WTC11 (cell line): ENCODE measurements around the gene TNFRSF6B.

ENCODE experiments used
- ARID4B ChIP-seq: sonication (generic); formaldehyde crosslinking; IDR thresholded peaks from 2 replicates; pipeline ENCODE4 v1.8.0; 2023; ENCODE audit warnings: missing genetic modification reagents, mild to moderate bottlenecking, borderline replicate concordance
- CBFB ChIP-seq: sonication (generic); formaldehyde crosslinking; IDR thresholded peaks from 2 replicates; pipeline ENCODE4 v1.8.1; 2022; ENCODE audit warnings: mild to moderate bottlenecking, low read depth, missing genetic modification reagents
- FOXJ3 ChIP-seq: sonication (generic); formaldehyde crosslinking; IDR thresholded peaks from 2 replicates; pipeline ENCODE4 v1.9.0; 2021; ENCODE audit warnings: missing genetic modification reagents, mild to moderate bottlenecking, borderline replicate concordance
- HMGXB4 ChIP-seq: sonication (generic); formaldehyde crosslinking; IDR thresholded peaks from 2 replicates; pipeline ENCODE4 v1.8.1; 2023; ENCODE audit warnings: mild to moderate bottlenecking, moderate library complexity, missing genetic modification reagents
- MAX ChIP-seq: sonication (generic); formaldehyde crosslinking; IDR thresholded peaks from 2 replicates; pipeline ENCODE4 v1.8.0; 2022; ENCODE audit warnings: mild to moderate bottlenecking, missing genetic modification reagents
- NFE2L1 ChIP-seq: sonication (generic); formaldehyde crosslinking; IDR thresholded peaks from 2 replicates; pipeline ENCODE4 v1.8.1; 2023; ENCODE audit warnings: missing genetic modification reagents
- SMAD4 ChIP-seq: sonication (generic); formaldehyde crosslinking; IDR thresholded peaks from 2 replicates; pipeline ENCODE4 v1.8.0; 2022; ENCODE audit warnings: mild to moderate bottlenecking, missing genetic modification reagents
- ZNF317 ChIP-seq: sonication (generic); formaldehyde crosslinking; IDR thresholded peaks from 2 replicates; pipeline ENCODE4 v1.8.1; 2023; ENCODE audit warnings: low read depth, mild to moderate bottlenecking, moderate library complexity, missing genetic modification reagents, borderline replicate concordance
- ZNF423 ChIP-seq: fragments of 250-450 bp; sonication (Bioruptor Pico); IDR thresholded peaks from 2 replicates; pipeline ENCODE4 v2.1.2; 2022; ENCODE audit warnings: mild to moderate bottlenecking, moderate library complexity
- ZNF532 ChIP-seq: fragments of 250-450 bp; sonication (Bioruptor Pico); IDR thresholded peaks from 2 replicates; pipeline ENCODE4 v1.9.0; 2021; ENCODE audit warnings: mild to moderate bottlenecking, borderline replicate concordance
- TF ChIP-seq, protein P1 (sequence below): fragments of 200-600 bp; IDR thresholded peaks from 2 replicates; pipeline ENCODE4 v1.8.0; 2022; ENCODE audit warnings: antibody characterized with exemption

GRCh38 chr20:63699466-63700198 lies 3.2 kb downstream of the TNFRSF6B start:
- TF ChIP-seq ZNF532 (CRISPR knock-in tag): no peak
- TF ChIP-seq ARID4B: no peak
- no peak for TF ChIP-seq ZNF423
- TF ChIP-seq, protein P1, sequence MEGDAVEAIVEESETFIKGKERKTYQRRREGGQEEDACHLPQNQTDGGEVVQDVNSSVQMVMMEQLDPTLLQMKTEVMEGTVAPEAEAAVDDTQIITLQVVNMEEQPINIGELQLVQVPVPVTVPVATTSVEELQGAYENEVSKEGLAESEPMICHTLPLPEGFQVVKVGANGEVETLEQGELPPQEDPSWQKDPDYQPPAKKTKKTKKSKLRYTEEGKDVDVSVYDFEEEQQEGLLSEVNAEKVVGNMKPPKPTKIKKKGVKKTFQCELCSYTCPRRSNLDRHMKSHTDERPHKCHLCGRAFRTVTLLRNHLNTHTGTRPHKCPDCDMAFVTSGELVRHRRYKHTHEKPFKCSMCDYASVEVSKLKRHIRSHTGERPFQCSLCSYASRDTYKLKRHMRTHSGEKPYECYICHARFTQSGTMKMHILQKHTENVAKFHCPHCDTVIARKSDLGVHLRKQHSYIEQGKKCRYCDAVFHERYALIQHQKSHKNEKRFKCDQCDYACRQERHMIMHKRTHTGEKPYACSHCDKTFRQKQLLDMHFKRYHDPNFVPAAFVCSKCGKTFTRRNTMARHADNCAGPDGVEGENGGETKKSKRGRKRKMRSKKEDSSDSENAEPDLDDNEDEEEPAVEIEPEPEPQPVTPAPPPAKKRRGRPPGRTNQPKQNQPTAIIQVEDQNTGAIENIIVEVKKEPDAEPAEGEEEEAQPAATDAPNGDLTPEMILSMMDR: no peak
- TF ChIP-seq CBFB (CRISPR knock-in tag): no peak
- no peak for TF ChIP-seq SMAD4 (CRISPR knock-in tag)
- TF ChIP-seq NFE2L1 (CRISPR knock-in tag): no peak
- TF ChIP-seq HMGXB4 (CRISPR knock-in tag): no peak
- no peak for TF ChIP-seq FOXJ3
- TF ChIP-seq ZNF317: no peak
- TF ChIP-seq MAX (CRISPR knock-in tag): no peak
